Neural cell (in vitro differentiated cells): ENCODE measurements around the gene CRY2. TPM values are rescaled to one million over a fixed set of nuclear protein-coding genes. Genes with fewer than 3 reads are reported as not detected.

Experiments
- H2AFZ ChIP-seq: fragments of 200-600, 300-800 bp; sonication (generic), shearing (Covaris generic); 2 replicates; pipeline ENCODE4 v1.6.0; 2014; ENCODE audit warnings: low read depth, mild to moderate bottlenecking, antibody characterized with exemption, low read length, moderate library complexity
- H3F3A ChIP-seq: fragments of 200-600 bp; shearing (Covaris generic); 2 replicates; pipeline ENCODE4 v1.6.1; 2016; ENCODE audit warnings: mild to moderate bottlenecking, moderate library complexity, mixed read lengths, antibody characterized with exemption, low read length; ENCODE audit not compliant: insufficient read depth, poor library complexity, severe bottlenecking
- H3K27ac ChIP-seq: fragments of 200-600, 300-800 bp; sonication (generic), shearing (Covaris generic); 2 replicates; pipeline ENCODE4 v1.5.1; 2014; ENCODE audit warnings: mild to moderate bottlenecking, low read length, moderate library complexity
- H3K27me3 ChIP-seq: fragments of 300-800, 200-600 bp; sonication (generic), shearing (Covaris generic); 2 replicates; pipeline ENCODE4 v1.6.0; 2014; ENCODE audit warnings: mild to moderate bottlenecking, low read depth, low read length, moderate library complexity; ENCODE audit not compliant: insufficient read depth
- H3K36me3 ChIP-seq: fragments of 300-800, 200-600 bp; sonication (generic), shearing (Covaris generic); 2 replicates; pipeline ENCODE4 v1.5.1; 2014; ENCODE audit warnings: mild to moderate bottlenecking, antibody characterized with exemption, low read length, moderate library complexity; ENCODE audit not compliant: insufficient read depth
- H3K4me2 ChIP-seq: fragments of 300-800, 200-600 bp; sonication (generic), shearing (Covaris generic); 2 replicates; pipeline ENCODE4 v1.6.0; 2014; ENCODE audit warnings: mild to moderate bottlenecking, low read length
- H3K4me3 ChIP-seq: fragments of 300-800, 200-600 bp; sonication (generic), shearing (Covaris generic); 2 replicates; pipeline ENCODE4 v1.5.1; 2014; ENCODE audit warnings: mild to moderate bottlenecking, low read length, moderate library complexity
- H3K79me2 ChIP-seq: fragments of 200-600 bp; shearing (Covaris generic); replicated peaks from 2 replicates; pipeline ENCODE4 v1.6.0; 2014; ENCODE audit warnings: mild to moderate bottlenecking, low read length, moderate library complexity; ENCODE audit not compliant: insufficient read depth
- H3K9ac ChIP-seq: fragments of 300-800, 200-600 bp; sonication (generic), shearing (Covaris generic); 2 replicates; pipeline ENCODE4 v1.6.1; 2016; ENCODE audit warnings: mild to moderate bottlenecking, low read length, mixed read lengths
- H3K9me2 ChIP-seq: fragments of 200-600 bp; shearing (Covaris generic); 2 replicates; pipeline ENCODE4 v1.6.1; 2016; ENCODE audit warnings: mild to moderate bottlenecking, low read length, mixed read lengths; ENCODE audit not compliant: insufficient read depth
- H3K9me3 ChIP-seq: fragments of 200-600, 300-800 bp; sonication (generic), shearing (Covaris generic); 2 replicates; pipeline ENCODE4 v1.6.1; 2016; ENCODE audit warnings: mild to moderate bottlenecking, mixed run types, low read length, moderate library complexity, mixed read lengths
- H4K20me1 ChIP-seq: fragments of 200-600 bp; shearing (Covaris generic); 2 replicates; pipeline ENCODE4 v1.6.1; 2016; ENCODE audit warnings: mild to moderate bottlenecking, mixed run types; ENCODE audit not compliant: insufficient read depth
- EP300 ChIP-seq: fragments of 450-650 bp; conservative IDR thresholded peaks from 2 replicates; pipeline ENCODE4 v1.6.1; 2014; ENCODE audit warnings: antibody characterized with exemption, mild to moderate bottlenecking, moderate library complexity; ENCODE audit not compliant: poor library complexity, severe bottlenecking
- EZH2 ChIP-seq: fragments of 200-600, 300-800 bp; shearing (Covaris generic), sonication (generic); IDR thresholded peaks from 2 replicates; pipeline ENCODE4 v1.6.1; 2014; ENCODE audit warnings: antibody characterized with exemption, low read length, borderline replicate concordance, mild to moderate bottlenecking; ENCODE audit not compliant: insufficient read depth, poor library complexity, severe bottlenecking
- MXI1 ChIP-seq: fragments of 450-650 bp; conservative IDR thresholded peaks from 2 replicates; pipeline ENCODE4 v1.6.1; 2014; ENCODE audit warnings: antibody characterized with exemption, mild to moderate bottlenecking; ENCODE audit not compliant: poor library complexity, severe bottlenecking
- POLR2AphosphoS5 ChIP-seq: IDR thresholded peaks from 2 replicates; pipeline ENCODE4 v1.6.1; 2012
- RAD21 ChIP-seq: fragments of 450-650 bp; conservative IDR thresholded peaks from 2 replicates; pipeline ENCODE4 v1.6.1; 2014; ENCODE audit warnings: antibody characterized with exemption, mild to moderate bottlenecking, moderate library complexity
- SMC3 ChIP-seq: fragments of 450-650 bp; conservative IDR thresholded peaks from 2 replicates; pipeline ENCODE4 v1.6.1; 2014; ENCODE audit warnings: antibody characterized with exemption, mild to moderate bottlenecking, moderate library complexity; ENCODE audit not compliant: poor library complexity
- TAF1 ChIP-seq: IDR thresholded peaks from 2 replicates; pipeline ENCODE4 v1.6.1; 2012; ENCODE audit warnings: low read depth
- polyA plus RNA-seq: library from polyadenylated mRNA; depleted of rRNA; stranded (reverse); fragments of >200 nt; gene quantifications from 2 replicates; pipeline ENCODE4 v1.2.3, GENCODE V29; 2014
- TF ChIP-seq, protein P1 (sequence below): IDR thresholded peaks from 2 replicates; pipeline ENCODE4 v1.6.1; 2012; ENCODE audit warnings: borderline replicate concordance
- TF ChIP-seq, protein P2 (sequence below): fragments of 450-650 bp; IDR thresholded peaks from 2 replicates; pipeline ENCODE4 v1.5.1; 2014; ENCODE audit warnings: antibody characterized with exemption, mild to moderate bottlenecking, moderate library complexity; ENCODE audit not compliant: poor library complexity, severe bottlenecking

CRY2 gene
- polyA plus RNA-seq, 1 donor from 2014 or later = 27.8 TPM

DNA sequence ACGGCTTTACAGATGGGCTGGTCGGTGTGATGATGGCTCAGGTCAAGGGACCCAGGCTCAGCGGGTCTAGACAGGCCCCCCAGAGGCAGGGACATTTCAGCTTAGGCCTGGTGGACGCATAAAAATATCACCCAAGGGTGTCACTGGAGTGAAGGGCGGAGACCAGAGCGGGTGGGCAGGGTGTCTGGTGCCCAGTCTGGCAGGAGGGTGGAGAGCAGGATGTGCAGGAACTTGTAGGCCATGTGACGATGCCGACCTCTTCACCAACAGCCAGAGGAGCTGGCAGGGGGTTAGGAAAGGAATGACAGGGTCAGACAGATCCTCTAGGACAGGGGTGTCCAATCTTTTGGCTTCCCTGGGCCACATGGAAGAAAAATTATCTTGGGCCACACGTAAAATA, 42.7 kb downstream of the CRY2 start (continued):
- TF ChIP-seq, protein P1, sequence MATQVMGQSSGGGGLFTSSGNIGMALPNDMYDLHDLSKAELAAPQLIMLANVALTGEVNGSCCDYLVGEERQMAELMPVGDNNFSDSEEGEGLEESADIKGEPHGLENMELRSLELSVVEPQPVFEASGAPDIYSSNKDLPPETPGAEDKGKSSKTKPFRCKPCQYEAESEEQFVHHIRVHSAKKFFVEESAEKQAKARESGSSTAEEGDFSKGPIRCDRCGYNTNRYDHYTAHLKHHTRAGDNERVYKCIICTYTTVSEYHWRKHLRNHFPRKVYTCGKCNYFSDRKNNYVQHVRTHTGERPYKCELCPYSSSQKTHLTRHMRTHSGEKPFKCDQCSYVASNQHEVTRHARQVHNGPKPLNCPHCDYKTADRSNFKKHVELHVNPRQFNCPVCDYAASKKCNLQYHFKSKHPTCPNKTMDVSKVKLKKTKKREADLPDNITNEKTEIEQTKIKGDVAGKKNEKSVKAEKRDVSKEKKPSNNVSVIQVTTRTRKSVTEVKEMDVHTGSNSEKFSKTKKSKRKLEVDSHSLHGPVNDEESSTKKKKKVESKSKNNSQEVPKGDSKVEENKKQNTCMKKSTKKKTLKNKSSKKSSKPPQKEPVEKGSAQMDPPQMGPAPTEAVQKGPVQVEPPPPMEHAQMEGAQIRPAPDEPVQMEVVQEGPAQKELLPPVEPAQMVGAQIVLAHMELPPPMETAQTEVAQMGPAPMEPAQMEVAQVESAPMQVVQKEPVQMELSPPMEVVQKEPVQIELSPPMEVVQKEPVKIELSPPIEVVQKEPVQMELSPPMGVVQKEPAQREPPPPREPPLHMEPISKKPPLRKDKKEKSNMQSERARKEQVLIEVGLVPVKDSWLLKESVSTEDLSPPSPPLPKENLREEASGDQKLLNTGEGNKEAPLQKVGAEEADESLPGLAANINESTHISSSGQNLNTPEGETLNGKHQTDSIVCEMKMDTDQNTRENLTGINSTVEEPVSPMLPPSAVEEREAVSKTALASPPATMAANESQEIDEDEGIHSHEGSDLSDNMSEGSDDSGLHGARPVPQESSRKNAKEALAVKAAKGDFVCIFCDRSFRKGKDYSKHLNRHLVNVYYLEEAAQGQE = no peak

DNA sequence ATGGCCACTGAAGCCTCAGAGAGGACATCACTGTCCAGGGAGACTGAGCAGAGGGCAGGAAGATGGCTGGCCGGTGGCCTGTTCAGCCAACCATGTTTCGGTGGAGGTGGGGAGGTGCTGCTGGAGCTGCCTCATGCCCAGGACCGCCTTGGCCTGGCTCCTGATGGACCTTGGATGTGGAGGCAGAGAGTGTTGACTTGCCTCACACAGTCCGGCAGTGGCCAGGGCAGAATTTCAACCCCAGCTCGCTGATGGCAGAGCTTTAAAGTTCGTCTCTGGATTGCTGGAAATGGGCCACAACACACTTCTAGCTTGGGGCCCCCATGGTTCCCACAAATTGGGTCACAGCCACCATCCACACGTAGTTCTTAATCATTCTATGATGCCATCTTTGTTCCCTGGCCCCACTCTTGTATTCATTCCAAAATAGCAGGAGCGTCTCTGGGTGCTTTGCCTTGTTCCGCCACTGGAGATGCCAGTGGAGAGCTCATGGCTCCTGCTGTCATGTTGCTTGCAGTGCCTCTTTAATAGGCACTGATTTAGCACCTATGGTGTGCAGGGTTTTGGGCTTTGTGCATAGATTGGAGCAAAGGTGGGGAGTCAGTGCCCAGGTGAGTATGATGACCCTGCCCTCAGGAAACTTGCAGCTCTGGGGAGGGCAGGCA, 43.7 kb downstream of the CRY2 start:
- Histone ChIP-seq H4K20me1 (no peaks in the 10 kb centered on the region), H3K79me2 (peaks cover 28% of the 10 kb centered on the region), H3K27me3 (no peaks in the 10 kb centered on the region), H3K9me3 (no peaks in the 10 kb centered on the region), H3F3A (no peaks in the 10 kb centered on the region), H3K36me3 (no peaks in the 10 kb centered on the region), H2AFZ (no peak overlapping the region), H3K4me3 (no peak overlapping the region), H3K9ac (no peak overlapping the region), H3K4me2 (no peak overlapping the region), H3K27ac (no peak overlapping the region), H3K9me2 (no peaks in the 10 kb centered on the region)
- TF ChIP-seq TAF1 (no peak), SMC3 (no peak), MXI1 (no peak), EZH2 (no peak), POLR2AphosphoS5 (no peak), EP300 (no peak), RAD21 (no peak)
- TF ChIP-seq, protein P2, sequence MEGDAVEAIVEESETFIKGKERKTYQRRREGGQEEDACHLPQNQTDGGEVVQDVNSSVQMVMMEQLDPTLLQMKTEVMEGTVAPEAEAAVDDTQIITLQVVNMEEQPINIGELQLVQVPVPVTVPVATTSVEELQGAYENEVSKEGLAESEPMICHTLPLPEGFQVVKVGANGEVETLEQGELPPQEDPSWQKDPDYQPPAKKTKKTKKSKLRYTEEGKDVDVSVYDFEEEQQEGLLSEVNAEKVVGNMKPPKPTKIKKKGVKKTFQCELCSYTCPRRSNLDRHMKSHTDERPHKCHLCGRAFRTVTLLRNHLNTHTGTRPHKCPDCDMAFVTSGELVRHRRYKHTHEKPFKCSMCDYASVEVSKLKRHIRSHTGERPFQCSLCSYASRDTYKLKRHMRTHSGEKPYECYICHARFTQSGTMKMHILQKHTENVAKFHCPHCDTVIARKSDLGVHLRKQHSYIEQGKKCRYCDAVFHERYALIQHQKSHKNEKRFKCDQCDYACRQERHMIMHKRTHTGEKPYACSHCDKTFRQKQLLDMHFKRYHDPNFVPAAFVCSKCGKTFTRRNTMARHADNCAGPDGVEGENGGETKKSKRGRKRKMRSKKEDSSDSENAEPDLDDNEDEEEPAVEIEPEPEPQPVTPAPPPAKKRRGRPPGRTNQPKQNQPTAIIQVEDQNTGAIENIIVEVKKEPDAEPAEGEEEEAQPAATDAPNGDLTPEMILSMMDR = no peak
- TF ChIP-seq, protein P1 = no peak
